GM18861 (cell line): ENCODE results near the gene DZIP3.
"Not testable (repeated sequence)": the region's sequence is repeated elsewhere in the genome, so short reads cannot be mapped to it uniquely, and the experiment has no call there.

ENCODE experiments used
- ATAC-seq: cut with Tn5 transposase; IDR thresholded peaks from one replicate; pipeline ENCODE4 v1.9.1; 2021; ENCODE audit not compliant: unreplicated experiment

Gene DZIP3

GRCh38 chr3:108595321-108595720 lies 5.8 kb downstream of the DZIP3 start:
- no peak for ATAC-seq

GRCh38 chr3:108598375-108598774 lies 8.9 kb downstream of the DZIP3 start:
- ATAC-seq: no peak

- ATAC-seq: no peak
Measured at GRCh38 chr3:108599677-108600409, 10.3 kb downstream of the DZIP3 start.

- peak; percentile 54 for ATAC-seq
Measured at GRCh38 chr3:108602249-108602934, 12.9 kb downstream of the DZIP3 start.

GRCh38 chr3:108602935-108603294 lies 13.4 kb downstream of the DZIP3 start:
- ATAC-seq: no peak

- no peak for ATAC-seq
Measured at GRCh38 chr3:108603691-108604090, 14.2 kb downstream of the DZIP3 start.

- no peak for ATAC-seq
Measured at GRCh38 chr3:108605028-108605427, 15.5 kb downstream of the DZIP3 start.

GRCh38 chr3:108605491-108605890 lies 16.0 kb downstream of the DZIP3 start:
- no peak for ATAC-seq

GRCh38 chr3:108608750-108609149 lies 19.2 kb downstream of the DZIP3 start:
- ATAC-seq: no peak

GRCh38 chr3:108610651-108611050 lies 21.1 kb downstream of the DZIP3 start:
- ATAC-seq: no peak

- not testable (repeated sequence) for ATAC-seq
Measured at GRCh38 chr3:108616090-108616489, 26.6 kb downstream of the DZIP3 start.

- no peak for ATAC-seq
Measured at GRCh38 chr3:108620250-108620649, 30.7 kb downstream of the DZIP3 start.

- ATAC-seq: no peak
Measured at GRCh38 chr3:108623504-108623903, 34.0 kb downstream of the DZIP3 start.

GRCh38 chr3:108629974-108630373 lies 40.5 kb downstream of the DZIP3 start:
- ATAC-seq: no peak

- ATAC-seq: no peak
Measured at GRCh38 chr3:108642526-108642925, 53.0 kb downstream of the DZIP3 start.

GRCh38 chr3:108645364-108645763 lies 55.8 kb downstream of the DZIP3 start:
- ATAC-seq: no peak

GRCh38 chr3:108655664-108656063 lies 66.1 kb downstream of the DZIP3 start:
- not testable (repeated sequence) for ATAC-seq

- ATAC-seq: no peak
Measured at GRCh38 chr3:108661699-108662098, 72.2 kb downstream of the DZIP3 start.

- ATAC-seq: peak; percentile 93
Measured at GRCh38 chr3:108662142-108662738, 72.7 kb downstream of the DZIP3 start.

- no peak for ATAC-seq
Measured at GRCh38 chr3:108664266-108664665, 74.7 kb downstream of the DZIP3 start.

GRCh38 chr3:108667312-108667711 lies 77.8 kb downstream of the DZIP3 start:
- ATAC-seq: no peak

GRCh38 chr3:108669208-108669607 lies 79.7 kb downstream of the DZIP3 start:
- ATAC-seq: no peak
